ENCODE measurements around the gene RNF148. TPM values are rescaled to one million over a fixed set of nuclear protein-coding genes. Genes with fewer than 3 reads are reported as not detected.

RNF148 gene
- total RNA-seq, 1 donor from 2014 or later: 1.9 TPM

GRCh38 chr7:122719010-122719578 lies 16.4 kb upstream of the RNF148 start:
- TF ChIP-seq CTCF (IDR thresholded peaks at IDR 0.05): no peak
- no peaks in the 10 kb centered on the region for H3K27me3 ChIP-seq
- H3K4me3 ChIP-seq: no peak overlapping the region
- DNase-seq (no peak), ATAC-seq (no peak)
- no peak overlapping the region for H3K27ac ChIP-seq
- H3K36me3 ChIP-seq: no peaks in the 10 kb centered on the region
- intact Hi-C loops (cut with DNase I): no loop called here
- no peaks in the 10 kb centered on the region for H3K4me1 ChIP-seq
- H3K9me3 ChIP-seq: no peaks in the 10 kb centered on the region

GRCh38 chr7:122717356-122718089 lies 14.8 kb upstream of the RNF148 start:
- DNase-seq (no peak), ATAC-seq (no peak)
- Histone ChIP-seq H3K27me3 (no peaks in the 10 kb centered on the region), H3K4me1 (no peaks in the 10 kb centered on the region), H3K27ac (no peak overlapping the region), H3K36me3 (no peaks in the 10 kb centered on the region), H3K4me3 (no peak overlapping the region), H3K9me3 (no peaks in the 10 kb centered on the region)
- TF ChIP-seq CTCF (IDR thresholded peaks at IDR 0.05): no peak
- intact Hi-C loops (cut with DNase I): no loop called here

- ATAC-seq (no peak), DNase-seq (no peak)
- no peak for TF ChIP-seq CTCF (IDR thresholded peaks at IDR 0.05)
- Histone ChIP-seq H3K4me1 (no peaks in the 10 kb centered on the region), H3K4me3 (no peak overlapping the region), H3K36me3 (no peaks in the 10 kb centered on the region), H3K27ac (no peak overlapping the region), H3K27me3 (no peaks in the 10 kb centered on the region), H3K9me3 (no peaks in the 10 kb centered on the region)
- intact Hi-C loops (cut with DNase I): no loop called here
Observed at GRCh38 chr7:122715183-122715582, 12.5 kb upstream of the RNF148 start.

- H3K36me3 ChIP-seq: no peaks in the 10 kb centered on the region
- H3K4me1 ChIP-seq: no peaks in the 10 kb centered on the region
- no peak overlapping the region for H3K4me3 ChIP-seq
- no peak for ATAC-seq
- DNase-seq: no peak
- intact Hi-C loops (cut with DNase I): no loop called here
- H3K9me3 ChIP-seq: no peaks in the 10 kb centered on the region
- TF ChIP-seq CTCF (IDR thresholded peaks at IDR 0.05): no peak
- no peak overlapping the region for H3K27ac ChIP-seq
- no peaks in the 10 kb centered on the region for H3K27me3 ChIP-seq
Observed at GRCh38 chr7:122710916-122711315, 8.2 kb upstream of the RNF148 start.

- no peak overlapping the region for H3K4me3 ChIP-seq
- no peaks in the 10 kb centered on the region for H3K4me1 ChIP-seq
- intact Hi-C loops (cut with DNase I): no loop called here
- no peak for TF ChIP-seq CTCF (IDR thresholded peaks at IDR 0.05)
- ATAC-seq (no peak), DNase-seq (no peak)
- no peak overlapping the region for H3K27ac ChIP-seq
- no peaks in the 10 kb centered on the region for H3K9me3 ChIP-seq
- H3K27me3 ChIP-seq: no peaks in the 10 kb centered on the region
- H3K36me3 ChIP-seq: no peaks in the 10 kb centered on the region
Observed at GRCh38 chr7:122709930-122710646, 7.4 kb upstream of the RNF148 start.
